Trophoblast cell (in vitro differentiated cells and primary cell): Measurements from ENCODE around the gene TSSC4.

ENCODE experiments used
- DNase-seq, 2 donors: peaks; one replicate each; pipeline ENCODE4 v3.0.0-alpha.2; 2016
- H2AFZ ChIP-seq: 2 replicates; pipeline ENCODE4 v1.6.1; 2013; ENCODE audit warnings: low read length, moderate library complexity, mild to moderate bottlenecking; ENCODE audit not compliant: insufficient read depth, poor library complexity
- H2AK5ac ChIP-seq: 2 replicates; pipeline ENCODE4 v1.6.1; 2013; ENCODE audit warnings: mild to moderate bottlenecking, low read length
- H2BK120ac ChIP-seq: 2 replicates; pipeline ENCODE4 v1.6.1; 2013; ENCODE audit warnings: low read length, mild to moderate bottlenecking, moderate library complexity; ENCODE audit not compliant: insufficient read depth, poor library complexity
- H2BK12ac ChIP-seq: 2 replicates; pipeline ENCODE4 v1.6.1; 2013; ENCODE audit warnings: mild to moderate bottlenecking, low read length, moderate library complexity
- H2BK5ac ChIP-seq: 2 replicates; pipeline ENCODE4 v1.6.1; 2013; ENCODE audit warnings: low read length, low read depth, moderate library complexity, mild to moderate bottlenecking; ENCODE audit not compliant: poor library complexity
- H3K14ac ChIP-seq: 2 replicates; pipeline ENCODE4 v1.6.1; 2013; ENCODE audit warnings: mild to moderate bottlenecking, low read length
- H3K18ac ChIP-seq: 2 replicates; pipeline ENCODE4 v1.6.1; 2013; ENCODE audit warnings: mild to moderate bottlenecking, low read length
- H3K23ac ChIP-seq: 2 replicates; pipeline ENCODE4 v1.6.1; 2013; ENCODE audit warnings: low read length
- H3K27ac ChIP-seq: 2 replicates; pipeline ENCODE4 v1.5.1; 2013; ENCODE audit warnings: low read depth, mild to moderate bottlenecking, inconsistent platforms, low read length, moderate library complexity
- H3K27me3 ChIP-seq: 2 replicates; pipeline ENCODE4 v1.6.1; 2013; ENCODE audit warnings: inconsistent platforms, mild to moderate bottlenecking, low read length, moderate library complexity; ENCODE audit not compliant: insufficient read depth
- H3K36me3 ChIP-seq, 2 experiments: 1 replicate in 1 of 2; 2 replicates in 1 of 2; pipeline ENCODE4 v1.6.1; 2013; ENCODE audit warnings: low read length in 2 of 2, mild to moderate bottlenecking in 2 of 2, moderate library complexity in 1 of 2; ENCODE audit not compliant: insufficient read depth in 2 of 2, control insufficient read depth in 1 of 2
- H3K4ac ChIP-seq: 2 replicates; pipeline ENCODE4 v1.6.1; 2013; ENCODE audit warnings: low read depth, mild to moderate bottlenecking, low read length, moderate library complexity
- H3K4me1 ChIP-seq, 2 experiments: 1 replicate in 1 of 2; 2 replicates in 1 of 2; pipeline ENCODE4 v1.6.1; 2013; ENCODE audit warnings: low read length in 2 of 2, mild to moderate bottlenecking in 2 of 2, moderate library complexity in 1 of 2; ENCODE audit not compliant: insufficient read depth in 2 of 2, control insufficient read depth in 1 of 2
- H3K4me2 ChIP-seq: 2 replicates; pipeline ENCODE4 v1.6.1; 2013; ENCODE audit warnings: inconsistent platforms, mild to moderate bottlenecking, low read length, moderate library complexity
- H3K4me3 ChIP-seq: 2 replicates; pipeline ENCODE4 v1.5.1; 2013; ENCODE audit warnings: mild to moderate bottlenecking, low read depth, low read length, inconsistent platforms
- H3K79me1 ChIP-seq: one replicate; pipeline ENCODE4 v1.6.1; 2013; ENCODE audit warnings: low read length
- H3K79me2 ChIP-seq: 2 replicates; pipeline ENCODE4 v1.6.1; 2013; ENCODE audit warnings: low read length, mild to moderate bottlenecking; ENCODE audit not compliant: control insufficient read depth, insufficient read depth, poor library complexity
- H3K9ac ChIP-seq: 2 replicates; pipeline ENCODE4 v1.6.1; 2013; ENCODE audit warnings: mild to moderate bottlenecking, low read length
- H3K9me3 ChIP-seq: 2 replicates; pipeline ENCODE4 v1.6.1; 2013; ENCODE audit warnings: low read depth, mild to moderate bottlenecking, control low read depth, inconsistent platforms, low read length; ENCODE audit not compliant: insufficient read depth
- H4K12ac ChIP-seq: 2 replicates; pipeline ENCODE4 v1.6.1; 2013; ENCODE audit warnings: low read depth, mild to moderate bottlenecking, low read length, moderate library complexity
- H4K8ac ChIP-seq: 2 replicates; pipeline ENCODE4 v1.6.1; 2013; ENCODE audit warnings: low read depth, mild to moderate bottlenecking, low read length, moderate library complexity
- H4K91ac ChIP-seq: one replicate; pipeline ENCODE4 v1.6.1; 2013; ENCODE audit warnings: low read depth, mild to moderate bottlenecking, low read length, moderate library complexity
- WGBS: extraction: QIAGEN DNeasy Blood & Tissue Kit; methylation state at CpG from one replicate; pipeline ENCODE4 v1.1.7; 2013; ENCODE audit warnings: missing lambda C conversion rate; ENCODE audit not compliant: insufficient read length, insufficient coverage; ENCODE audit errors: extremely low coverage; 5-methylcytosine and 5-hydroxymethylcytosine counted together

TSSC4 gene

DNA sequence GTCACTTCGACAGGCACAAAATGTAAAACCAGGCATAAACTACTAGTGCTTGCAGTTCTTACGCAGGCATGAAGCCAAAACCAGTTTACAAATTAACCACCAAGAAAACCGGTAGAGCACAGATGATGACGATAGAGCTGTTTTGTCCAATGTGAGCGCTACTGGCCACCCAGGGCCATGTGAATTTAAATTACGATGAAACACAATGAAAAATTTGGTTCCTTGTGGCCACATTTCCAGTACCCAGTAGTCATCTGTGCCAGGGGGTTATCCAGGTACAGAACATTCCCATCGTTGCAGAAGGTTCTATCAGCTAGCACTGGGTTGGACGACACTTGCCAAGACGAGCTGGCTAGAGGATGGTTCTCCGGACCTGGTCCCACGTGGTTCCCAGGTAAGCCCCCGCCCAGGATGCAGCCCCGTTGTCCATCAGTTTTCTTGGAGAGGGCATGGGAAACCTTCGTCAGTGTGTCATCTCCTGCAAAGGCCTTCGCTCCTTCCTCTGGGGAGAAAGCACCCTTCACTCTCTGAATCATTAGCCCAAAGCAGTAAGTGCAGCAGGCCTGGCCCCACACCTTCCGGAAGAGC is 24.5 kb upstream of the TSSC4 start:
- Histone ChIP-seq H2BK5ac (no peak overlapping the region), H4K8ac (no peak overlapping the region), H4K91ac (no peak overlapping the region)

DNA sequence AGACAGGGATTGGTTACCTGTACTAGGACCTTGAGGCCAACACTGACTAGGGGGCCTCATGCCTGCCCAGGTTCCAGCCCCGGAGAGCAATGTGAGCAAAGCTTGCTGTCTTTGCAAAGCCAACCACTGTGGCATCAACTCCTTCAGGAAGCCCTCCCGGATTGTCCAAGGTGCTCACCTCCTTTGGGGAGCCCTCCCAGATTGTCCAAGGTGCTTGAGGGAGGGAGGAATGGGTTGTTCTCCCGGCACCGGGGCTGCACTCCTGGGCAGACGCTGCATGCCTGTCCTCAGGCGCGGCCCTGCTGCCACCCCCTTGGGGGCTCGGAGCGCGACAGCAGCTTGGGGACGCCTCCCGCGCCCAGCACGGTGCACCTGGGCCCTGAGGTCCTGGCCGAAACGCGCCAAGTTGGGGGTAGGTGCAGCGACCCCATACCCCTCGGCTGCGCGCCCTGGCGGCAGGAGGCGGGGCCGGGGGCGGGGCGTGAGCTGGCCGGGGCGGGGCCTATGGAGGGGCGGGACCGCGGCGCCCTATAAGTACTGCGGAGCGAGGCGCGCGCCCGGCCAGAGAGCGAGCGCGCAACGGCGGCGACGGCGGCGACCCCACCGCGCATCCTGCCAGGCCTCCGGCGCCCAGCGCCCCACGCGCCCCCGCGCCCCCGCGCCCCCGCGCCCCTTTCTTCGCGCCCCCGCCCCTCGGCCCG is 23.6 kb upstream of the TSSC4 start, which contains the start of gene CD81:
Gene CD81 (plus strand): TSS at position 560 of the 701 bp plus-strand sequence. CDS start 240 bp downstream, outside the sequence.
- Histone ChIP-seq H3K36me3 (peaks cover 6 to 7% of the 10 kb centered on the region in 2 experiments), H4K8ac (peak within 1 kb of the TSS; percentile 86), H2BK12ac (no peak within 1 kb of the TSS), H3K18ac (peak within 1 kb of the TSS; percentile 93), H3K27me3 (no peaks in the 10 kb centered on the region), H3K9me3 (peaks cover 9% of the 10 kb centered on the region), H3K27ac (peak within 1 kb of the TSS; percentile 19), H3K4ac (peak within 1 kb of the TSS; percentile 92), H3K4me1 (peaks cover 9 to 25% of the 10 kb centered on the region in 2 experiments), H2AK5ac (peak within 1 kb of the TSS; percentile 67), H4K12ac (peak within 1 kb of the TSS; percentile 60), H2AFZ (peak within 1 kb of the TSS; percentile 71), H3K79me2 (peaks cover 15% of the 10 kb centered on the region), H3K14ac (peak within 1 kb of the TSS; percentile 74), H3K79me1 (peaks cover 7% of the 10 kb centered on the region), H2BK5ac (peak within 1 kb of the TSS; percentile 45), H3K23ac (no peak within 1 kb of the TSS), H3K4me2 (peak within 1 kb of the TSS; percentile 78), H4K91ac (peak within 1 kb of the TSS; percentile 66), H3K4me3 (peak within 1 kb of the TSS; percentile 93), H2BK120ac (peak within 1 kb of the TSS; percentile 76), H3K9ac (peak within 1 kb of the TSS; percentile 82)
- no CpG with 5 or more reads among the region's 65 CpGs for WGBS
- peak in 1 of 2 donors; percentile 40 for DNase-seq

More for the DNA sequence above, 24.5 kb upstream of the TSSC4 start:
- no peak overlapping the region for H3K27ac ChIP-seq
- peaks cover 7% of the 10 kb centered on the region for H3K79me1 ChIP-seq
- H2BK120ac ChIP-seq = no peak overlapping the region
- no peak overlapping the region for H3K4me3 ChIP-seq
- peaks cover 5 to 7% of the 10 kb centered on the region in 2 experiments for H3K36me3 ChIP-seq
- no peak overlapping the region for H3K4ac ChIP-seq
- no peaks in the 10 kb centered on the region for H3K27me3 ChIP-seq
- H3K4me2 ChIP-seq = no peak overlapping the region
- WGBS = no CpG with 5 or more reads among the region's 16 CpGs
- H3K9me3 ChIP-seq = peaks cover 6% of the 10 kb centered on the region
- H3K4me1 ChIP-seq = peaks cover 9 to 24% of the 10 kb centered on the region in 2 experiments
- H2BK12ac ChIP-seq = no peak overlapping the region
- no peak overlapping the region for H3K14ac ChIP-seq
- H3K23ac ChIP-seq = no peak overlapping the region
- no peak overlapping the region for H3K18ac ChIP-seq
- no peak overlapping the region for H3K9ac ChIP-seq
- peaks cover 14% of the 10 kb centered on the region for H3K79me2 ChIP-seq
- H2AK5ac ChIP-seq = no peak overlapping the region
- no peak overlapping the region for H2AFZ ChIP-seq
- DNase-seq = no peak
- H4K12ac ChIP-seq = no peak overlapping the region

DNA sequence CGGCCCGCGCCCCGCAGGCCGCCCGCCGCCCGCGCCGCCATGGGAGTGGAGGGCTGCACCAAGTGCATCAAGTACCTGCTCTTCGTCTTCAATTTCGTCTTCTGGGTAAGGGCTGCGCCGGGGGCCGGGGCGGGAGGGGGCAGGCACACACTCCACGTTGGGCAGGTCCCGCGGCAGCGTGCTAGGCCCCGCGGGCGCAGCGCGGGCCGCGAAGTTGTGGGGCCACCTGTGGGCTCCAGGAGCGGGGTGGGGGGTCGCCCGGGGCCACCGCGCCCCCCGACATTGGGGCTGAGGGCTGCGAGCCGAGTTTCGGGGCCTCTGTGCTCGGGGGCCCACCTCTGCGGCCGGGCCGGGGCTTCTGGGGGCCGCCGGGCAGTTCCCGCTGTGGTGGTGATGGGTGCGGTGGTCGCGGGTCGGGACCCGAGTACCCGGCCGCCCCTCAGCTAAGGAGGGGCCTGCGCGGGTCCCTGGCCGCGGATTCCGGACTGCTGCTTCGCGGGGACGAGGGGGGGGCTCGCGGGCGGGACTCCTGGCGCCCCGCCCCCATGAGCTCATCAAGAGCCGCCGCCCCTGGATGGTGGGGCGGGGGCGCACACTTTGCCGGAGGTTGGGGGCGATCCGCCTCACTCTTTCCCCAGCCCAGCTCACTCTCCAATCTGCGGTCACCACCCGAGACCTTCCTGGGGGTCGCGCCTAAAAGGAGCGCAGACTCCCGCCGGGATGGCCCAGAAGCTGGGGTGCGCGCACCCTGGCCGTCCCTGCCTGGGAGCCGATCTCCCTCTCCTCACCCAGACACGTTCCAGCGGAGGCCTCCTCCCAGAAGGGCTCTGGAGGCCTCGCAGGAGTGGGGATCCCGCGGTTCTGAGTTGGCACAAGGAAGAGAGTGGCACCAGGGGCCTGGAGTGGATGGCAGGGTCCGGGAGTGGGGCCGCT is 22.8 kb upstream of the TSSC4 start:
- Histone ChIP-seq H3K4me3 (peak overlapping the region; percentile 93), H3K23ac (no peak overlapping the region), H3K4me2 (peak overlapping the region; percentile 78), H3K18ac (peak overlapping the region; percentile 93), H2BK12ac (no peak overlapping the region), H3K9ac (peak overlapping the region; percentile 82), H2BK120ac (peak overlapping the region; percentile 76), H3K79me2 (peaks cover 15% of the 10 kb centered on the region), H3K4ac (peak overlapping the region; percentile 92), H4K8ac (peak overlapping the region; percentile 86), H3K4me1 (peaks cover 9 to 25% of the 10 kb centered on the region in 2 experiments), H2BK5ac (peak overlapping the region; percentile 45), H4K91ac (peak overlapping the region; percentile 66), H3K27ac (peak overlapping the region; percentile 19), H3K27me3 (no peaks in the 10 kb centered on the region), H2AK5ac (peak overlapping the region; percentile 67), H3K9me3 (peaks cover 11% of the 10 kb centered on the region), H2AFZ (peak overlapping the region; percentile 37), H4K12ac (peak overlapping the region; percentile 60), H3K79me1 (peaks cover 7% of the 10 kb centered on the region), H3K36me3 (peaks cover 6 to 7% of the 10 kb centered on the region in 2 experiments), H3K14ac (peak overlapping the region; percentile 74)
- WGBS = no CpG with 5 or more reads among the region's 88 CpGs
- DNase-seq = no peak
